Urothelium cell line (cell line): ENCODE measurements around the gene CFAP99.
"Not testable (repeated sequence)": the region's sequence is repeated elsewhere in the genome, so short reads cannot be mapped to it uniquely, and the experiment has no call there.

ENCODE experiments used
- DNase-seq: peaks from one replicate; pipeline ENCODE4 v3.0.0; 2011; ENCODE audit warnings: low spot score, mixed read lengths
- FAIRE-seq: peaks from 2 replicates; lab custom pipeline; 2011; peaks lifted over from hg19 to GRCh38; lab: Jason Lieb, UNC

The CFAP99 gene

DNA sequence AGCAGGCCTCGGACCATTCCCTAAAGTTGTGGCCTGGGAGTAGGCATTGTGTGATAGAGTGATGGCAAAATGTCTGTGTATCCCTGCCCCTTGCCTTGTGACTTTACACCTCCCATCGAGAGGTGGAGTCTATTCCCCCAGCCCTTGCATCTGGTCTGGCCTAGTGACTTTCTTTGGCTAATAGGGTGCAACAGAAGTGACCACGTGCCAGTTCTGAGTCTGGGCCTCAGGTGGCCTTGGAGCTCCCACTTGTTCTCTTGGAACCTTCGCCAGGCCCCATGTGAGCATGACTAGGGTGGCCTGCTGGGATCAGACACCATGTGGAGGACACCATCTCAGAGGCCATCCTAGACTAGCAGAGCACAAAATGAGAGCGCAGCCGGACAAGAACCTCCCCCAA lies 46.3 kb downstream of the CFAP99 start:
- no peak for FAIRE-seq
- DNase-seq = no peak

DNA sequence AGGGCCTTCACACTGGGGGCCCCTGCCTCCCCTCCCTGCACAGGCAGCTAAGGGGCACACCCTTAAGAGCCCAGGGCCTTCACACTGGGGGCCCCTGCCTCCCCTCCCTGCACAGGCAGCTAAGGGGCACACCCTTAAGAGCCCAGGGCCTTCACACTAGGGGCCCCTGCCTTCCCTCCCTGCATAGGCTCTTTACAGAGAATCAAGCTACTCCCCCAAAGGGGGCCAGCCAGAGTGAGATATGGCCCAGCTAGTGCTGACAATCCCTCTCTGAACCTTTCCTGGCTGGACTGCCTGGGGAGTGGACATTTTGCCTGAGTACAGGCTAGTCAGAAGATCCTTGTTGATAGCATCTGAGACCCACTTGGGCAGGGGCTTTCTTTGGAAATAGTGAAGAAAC lies 46.8 kb downstream of the CFAP99 start:
- not testable (repeated sequence) for FAIRE-seq, DNase-seq

DNA sequence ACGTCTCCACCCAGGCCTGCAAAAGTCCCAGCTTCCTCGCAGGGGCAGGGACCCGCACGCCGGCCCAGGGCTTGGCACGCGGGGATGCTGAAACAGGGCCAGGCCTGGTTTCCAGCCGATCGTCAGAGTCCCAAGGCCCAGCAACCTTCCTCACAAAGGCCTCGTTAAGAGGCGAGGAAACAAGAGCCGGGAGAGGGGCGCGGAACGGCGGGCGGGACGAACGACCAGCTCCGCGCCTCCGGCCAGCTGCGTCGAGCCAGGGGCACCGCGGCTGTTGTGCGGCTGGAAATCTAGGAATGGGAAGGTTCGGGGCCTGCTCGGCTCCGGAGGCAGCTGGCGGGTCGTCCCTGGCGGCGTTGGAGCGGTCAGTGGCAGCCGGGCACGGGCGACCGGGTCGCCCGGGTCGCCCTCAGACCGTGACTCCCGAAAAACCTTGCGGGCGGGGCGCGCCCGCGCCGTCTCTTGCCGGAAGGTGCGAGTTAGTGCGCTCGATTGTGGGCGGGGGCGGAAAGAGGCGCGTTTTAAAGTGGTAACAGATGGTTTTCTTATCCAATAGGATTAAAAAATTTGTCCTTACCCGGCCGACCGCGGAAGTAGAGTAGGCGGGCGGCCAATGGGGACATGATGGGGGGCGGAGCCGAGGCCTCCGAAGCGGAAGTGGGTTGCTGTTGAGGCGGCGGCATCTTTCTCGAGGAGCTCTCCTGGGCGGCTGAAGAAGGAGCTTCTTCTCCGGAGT lies 49.9 kb downstream of the CFAP99 start, which contains the start of gene RNF4:
RNF4 (plus strand) TSS at position 651 of the 736 bp plus-strand sequence. CDS start 21,388 bp downstream, outside the sequence.
- DNase-seq (peak; percentile 94), FAIRE-seq (no peak)

DNA sequence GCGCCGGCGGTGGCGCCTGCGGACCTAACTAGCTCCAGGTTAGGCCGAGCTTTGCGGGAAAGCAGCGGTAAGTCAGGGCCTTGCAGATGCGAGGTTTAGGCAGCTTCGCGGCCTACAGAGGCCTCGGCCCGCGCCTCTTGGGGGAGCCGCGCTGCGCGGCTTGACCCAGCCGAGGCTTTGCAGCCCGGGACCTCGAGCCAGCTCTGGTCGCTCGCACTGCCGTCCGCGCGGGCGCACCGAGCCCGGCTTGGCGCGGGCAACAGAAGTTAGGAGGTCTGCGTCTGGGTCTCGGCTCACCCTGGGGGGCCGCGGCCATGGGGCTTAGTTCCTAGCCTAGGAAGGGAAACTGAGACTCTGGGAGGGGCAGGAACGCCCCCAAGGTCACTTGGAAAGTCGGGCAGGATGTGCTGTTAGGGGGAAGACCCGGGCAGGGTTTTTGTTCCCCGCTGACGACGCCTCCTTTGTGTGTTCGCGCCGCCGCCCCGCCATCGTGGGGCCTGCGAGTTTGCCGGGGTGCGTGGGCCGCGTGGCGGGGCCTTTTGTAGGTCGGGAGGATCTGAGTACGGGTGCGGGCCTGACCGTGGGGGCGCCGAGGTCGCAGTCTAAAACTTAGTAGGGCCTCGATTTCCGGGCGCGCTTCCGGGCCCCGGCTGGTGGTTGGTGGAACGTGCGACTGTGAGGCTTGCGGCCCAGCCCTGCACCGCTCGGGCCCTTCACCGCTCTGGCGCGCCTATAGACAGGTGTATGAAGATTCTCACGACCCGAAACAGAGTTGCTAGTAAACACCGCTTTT lies 50.6 kb downstream of the CFAP99 start:
- FAIRE-seq (no peak), DNase-seq (peak; percentile 48)

DNA sequence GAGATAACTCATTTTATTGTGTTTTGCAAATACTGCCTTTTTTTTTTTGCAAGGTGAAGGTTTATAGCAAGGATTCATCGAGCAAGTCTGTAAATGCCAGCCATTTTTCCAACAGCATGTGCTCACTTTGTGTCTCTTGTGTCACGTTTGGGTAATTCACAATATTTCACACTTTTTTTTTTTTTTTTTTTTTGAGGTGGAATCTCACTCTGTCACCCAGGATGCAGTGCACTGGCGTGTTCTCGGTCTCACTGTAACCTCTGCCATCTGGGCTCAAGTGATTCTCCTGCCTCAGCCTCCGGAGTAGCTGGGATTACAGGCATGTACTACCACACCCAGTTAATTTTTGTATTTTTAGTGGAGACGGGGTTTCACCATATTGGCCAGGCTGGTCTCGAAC lies 52.0 kb downstream of the CFAP99 start:
- DNase-seq (no peak), FAIRE-seq (no peak)

DNA sequence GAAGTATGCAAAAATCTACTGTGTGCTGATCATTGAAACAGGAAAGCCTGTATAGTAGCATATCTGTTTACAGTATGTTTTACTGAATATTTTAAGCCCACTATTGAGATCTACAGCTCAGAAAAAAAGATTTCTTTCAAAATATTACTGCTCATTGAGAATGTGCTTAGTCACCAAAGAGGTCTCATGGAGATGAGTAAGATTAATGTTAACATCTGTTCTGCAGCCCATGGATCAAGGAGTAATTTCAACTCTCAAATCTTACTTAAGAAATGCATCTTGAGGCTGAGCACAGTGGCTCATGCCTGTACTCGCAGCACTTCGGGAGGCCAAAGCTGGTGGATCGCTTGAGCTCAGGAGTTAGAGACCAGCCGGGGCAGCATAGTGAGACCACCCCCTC lies 53.4 kb downstream of the CFAP99 start:
- FAIRE-seq = no peak
- DNase-seq = no peak

DNA sequence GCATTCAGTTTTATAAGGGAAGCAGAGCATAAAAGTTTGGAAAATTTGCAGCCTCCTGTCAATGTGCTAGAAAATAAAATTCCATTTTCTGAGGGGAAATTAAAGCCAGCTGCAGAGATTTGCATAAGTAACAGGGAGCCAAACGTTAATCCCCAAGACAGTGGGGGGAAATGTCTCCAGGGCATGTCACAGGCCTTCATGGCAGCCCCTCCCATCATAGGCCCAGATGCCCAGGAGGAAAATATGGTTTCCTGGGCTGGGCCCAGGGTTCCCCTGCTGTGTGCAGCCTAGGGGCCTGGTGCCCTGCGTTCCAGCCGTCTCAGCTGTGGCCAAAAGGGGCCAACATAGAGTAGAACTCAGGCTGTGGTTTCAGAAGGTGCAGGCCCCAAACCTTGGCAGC lies 59.5 kb downstream of the CFAP99 start:
- FAIRE-seq = no peak
- no peak for DNase-seq

DNA sequence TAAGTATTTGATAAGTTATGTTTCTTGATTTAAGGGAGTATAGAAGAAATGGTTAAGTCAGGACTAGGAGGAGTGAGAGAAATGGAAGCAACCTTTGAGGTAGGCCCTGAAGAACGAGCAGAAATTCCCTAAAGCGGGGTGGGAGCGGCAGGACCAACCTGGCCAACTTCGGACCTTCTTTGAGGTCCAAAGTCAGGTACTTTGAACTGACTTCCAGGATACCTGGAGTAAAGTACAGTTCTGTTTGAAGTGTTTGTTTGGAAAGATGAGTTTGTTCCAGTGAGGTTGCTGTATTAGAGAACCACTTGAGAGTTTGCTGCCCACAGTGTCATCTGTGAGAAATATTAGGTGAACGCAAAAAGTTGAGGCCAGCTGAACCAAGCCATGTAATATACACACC lies 61.9 kb downstream of the CFAP99 start:
- DNase-seq (no peak), FAIRE-seq (no peak)

DNA sequence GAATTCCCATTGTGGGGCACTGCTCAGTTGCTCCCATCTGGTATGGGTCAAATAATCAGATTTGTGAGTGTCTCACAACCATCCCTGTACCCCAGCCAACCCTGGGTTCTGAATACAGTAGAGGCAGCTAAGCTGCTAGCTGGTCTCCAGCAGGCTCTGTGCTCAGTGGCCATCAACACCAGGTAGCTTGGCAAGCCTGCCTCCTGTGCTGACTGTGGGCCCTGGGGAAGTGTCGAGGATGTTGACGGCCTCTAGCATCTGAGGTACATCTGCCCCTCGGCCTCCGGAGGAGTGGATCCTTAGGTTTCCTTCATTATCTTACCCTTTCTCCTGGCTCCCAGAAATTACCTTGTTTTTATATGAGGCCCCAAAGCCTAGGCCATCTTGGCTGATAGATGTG lies 63.4 kb downstream of the CFAP99 start:
- FAIRE-seq = no peak
- no peak for DNase-seq

DNA sequence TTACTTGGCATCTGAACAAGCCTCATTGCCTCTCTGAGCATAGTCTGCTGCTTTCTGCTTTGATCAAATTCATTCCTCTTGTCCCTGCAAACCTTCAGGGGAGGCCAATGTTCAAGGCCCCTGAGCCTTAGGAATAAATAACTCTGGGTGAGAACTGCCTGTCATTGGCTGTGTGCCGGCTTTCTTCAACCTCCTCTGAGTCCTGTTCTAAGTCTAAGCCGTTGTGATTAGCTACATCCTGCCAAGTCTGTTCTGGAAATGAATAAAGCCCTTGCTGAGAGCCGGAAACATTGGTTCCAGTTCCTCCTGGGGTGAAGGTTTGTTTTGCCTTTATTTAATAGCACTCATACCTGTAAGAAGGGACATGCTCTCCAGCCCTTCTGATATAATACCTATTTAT lies 63.9 kb downstream of the CFAP99 start:
- DNase-seq (no peak), FAIRE-seq (no peak)

DNA sequence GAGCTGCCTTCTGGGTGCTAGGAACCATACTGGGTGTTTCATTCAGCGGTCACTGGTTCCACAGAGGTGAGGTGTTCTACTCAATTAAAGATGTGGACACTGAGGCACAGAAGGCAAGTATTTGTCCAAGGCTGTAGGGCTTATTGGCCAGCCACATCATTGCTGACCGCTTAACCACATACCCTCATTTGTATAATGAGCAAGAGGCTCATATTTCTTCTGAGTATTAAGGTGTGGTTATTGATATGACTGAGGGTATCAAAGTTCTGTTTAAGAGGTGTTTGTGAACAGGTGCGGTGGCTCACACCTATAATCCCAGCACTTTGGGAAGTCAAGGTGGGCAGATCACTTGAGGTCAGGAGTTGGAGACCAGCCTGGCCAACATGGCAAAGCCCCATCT lies 64.5 kb downstream of the CFAP99 start:
- FAIRE-seq (no peak), DNase-seq (no peak)

DNA sequence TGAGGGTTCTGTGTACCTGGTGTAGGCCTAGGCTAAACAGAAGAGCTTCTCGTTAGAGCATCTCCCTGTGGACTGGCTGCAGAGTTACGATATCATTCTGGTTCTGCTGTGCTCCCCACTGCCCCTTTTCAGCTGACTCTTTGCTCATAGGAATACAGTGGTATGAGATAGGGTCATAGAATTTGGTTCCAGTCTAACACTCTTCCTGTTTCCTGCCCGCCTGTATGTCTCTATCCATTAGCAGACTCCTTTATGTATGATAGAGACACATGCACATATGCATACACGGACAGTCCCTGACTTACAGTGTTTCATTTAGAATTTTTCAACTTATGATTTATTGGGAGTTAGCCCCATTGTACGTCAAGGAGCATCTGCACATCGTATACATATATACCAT lies 65.4 kb downstream of the CFAP99 start:
- DNase-seq = no peak
- no peak for FAIRE-seq

DNA sequence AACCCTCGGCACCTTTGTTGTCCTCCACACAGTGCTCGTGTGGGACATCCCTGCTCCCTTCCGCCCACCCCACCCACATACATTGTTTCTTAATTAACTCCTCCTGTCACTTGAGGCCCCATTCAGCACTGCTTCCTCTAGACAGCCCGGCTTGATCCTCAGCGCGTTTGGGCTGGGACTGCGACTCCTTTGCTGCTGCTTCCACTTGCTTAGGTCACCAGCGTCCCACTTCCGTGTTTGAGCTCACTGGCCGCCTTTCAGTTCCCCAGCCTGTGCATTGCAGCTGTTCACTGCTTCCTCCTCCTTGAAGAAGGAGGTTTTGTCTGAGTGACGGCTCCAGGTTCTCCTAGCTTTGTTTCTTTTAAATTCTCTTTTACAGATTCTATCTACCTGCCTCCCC lies 66.2 kb downstream of the CFAP99 start:
- no peak for FAIRE-seq
- no peak for DNase-seq

DNA sequence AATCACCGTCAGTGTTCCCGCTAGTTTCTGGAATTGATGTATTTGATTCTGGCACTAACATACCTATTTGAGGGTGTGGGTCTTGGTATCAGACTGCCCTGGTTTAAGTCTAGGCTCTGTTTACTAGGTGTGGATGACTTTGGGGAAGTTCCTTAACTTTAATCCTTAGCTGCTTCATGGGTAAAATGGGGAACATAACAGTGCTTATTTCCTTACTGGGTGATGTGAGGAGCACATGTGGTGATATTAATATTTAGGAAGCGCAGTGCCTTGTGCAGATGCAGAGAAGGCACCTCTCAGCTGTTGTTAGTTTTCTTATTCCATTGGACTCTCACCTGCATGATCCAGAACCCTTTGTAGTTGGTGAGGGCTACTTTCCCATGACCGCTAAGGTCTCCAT lies 67.2 kb downstream of the CFAP99 start:
- DNase-seq (no peak), FAIRE-seq (no peak)

DNA sequence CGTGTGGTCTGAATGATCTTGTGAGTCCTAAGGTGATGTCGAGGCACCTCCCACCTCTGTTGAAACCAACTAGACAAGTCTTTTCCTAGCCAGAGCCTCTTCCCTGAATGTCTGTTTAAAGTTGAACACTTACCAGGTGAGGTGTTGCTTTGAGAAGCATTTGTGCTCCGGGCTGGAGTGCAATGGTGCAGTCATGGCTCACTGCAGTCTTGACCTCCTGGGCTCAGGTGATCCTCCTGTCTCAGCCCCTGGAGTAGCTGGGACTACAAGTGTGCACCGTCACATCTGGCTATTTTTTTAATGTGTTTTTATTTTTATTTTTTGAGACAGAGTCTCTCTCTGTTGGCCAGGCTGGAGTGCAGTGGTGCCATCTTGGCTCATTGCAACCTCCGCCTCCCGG lies 68.2 kb downstream of the CFAP99 start:
- no peak for FAIRE-seq
- DNase-seq = no peak

DNA sequence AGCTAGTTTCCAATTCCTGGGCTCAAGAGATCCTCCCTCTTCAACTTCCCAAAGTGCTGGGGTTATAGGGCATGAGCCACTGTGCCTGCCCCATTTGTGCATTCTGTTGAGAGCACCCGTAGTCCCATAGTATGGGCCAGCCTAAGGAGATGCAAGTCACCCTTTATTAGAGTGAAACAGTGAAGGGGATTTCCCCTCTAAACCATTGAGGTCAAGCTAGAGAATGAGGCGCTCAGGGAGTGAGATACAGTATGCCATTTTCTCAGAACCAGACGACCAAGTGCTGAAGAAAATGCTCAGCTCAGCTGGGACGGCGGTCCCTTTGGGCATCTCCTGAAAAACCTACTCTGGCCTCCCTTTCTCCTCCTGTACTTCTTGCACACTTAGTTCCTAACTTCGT lies 68.9 kb downstream of the CFAP99 start:
- no peak for FAIRE-seq
- no peak for DNase-seq

DNA sequence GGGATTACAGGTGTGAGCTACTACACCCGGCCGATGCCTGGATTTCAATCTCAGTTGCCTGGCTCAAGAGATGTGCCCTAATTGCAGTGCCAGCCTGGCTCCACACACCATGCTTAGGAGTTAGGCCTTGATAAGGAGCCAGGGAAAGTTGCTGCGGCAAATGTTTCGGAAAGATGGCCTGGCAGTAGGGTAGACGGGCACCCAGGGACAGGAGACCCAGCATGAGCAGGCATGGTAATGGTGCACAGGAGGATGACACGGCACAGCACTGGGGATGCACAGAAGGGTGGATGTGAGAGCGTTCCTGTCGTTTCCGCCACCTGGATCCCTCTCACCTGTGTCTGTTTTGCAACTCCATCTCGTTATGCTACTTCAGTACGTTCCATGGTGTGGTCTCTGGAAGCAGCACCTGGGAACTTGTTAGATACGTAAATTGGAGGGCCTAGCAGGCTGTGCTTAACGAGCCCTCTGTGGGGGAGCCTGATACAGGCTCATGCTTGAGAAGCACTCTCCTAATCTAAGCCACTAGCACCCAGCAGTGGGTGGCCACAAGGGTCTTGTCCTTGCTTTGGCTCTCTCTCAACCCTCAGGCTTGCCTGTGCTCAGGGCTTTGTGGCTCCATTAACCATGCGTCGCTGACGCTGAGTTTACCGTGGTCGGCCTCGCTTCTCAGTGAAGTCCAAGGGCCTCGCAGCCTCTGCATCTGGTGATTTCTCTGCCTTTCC lies 70.5 kb downstream of the CFAP99 start:
- FAIRE-seq (no peak), DNase-seq (no peak)

DNA sequence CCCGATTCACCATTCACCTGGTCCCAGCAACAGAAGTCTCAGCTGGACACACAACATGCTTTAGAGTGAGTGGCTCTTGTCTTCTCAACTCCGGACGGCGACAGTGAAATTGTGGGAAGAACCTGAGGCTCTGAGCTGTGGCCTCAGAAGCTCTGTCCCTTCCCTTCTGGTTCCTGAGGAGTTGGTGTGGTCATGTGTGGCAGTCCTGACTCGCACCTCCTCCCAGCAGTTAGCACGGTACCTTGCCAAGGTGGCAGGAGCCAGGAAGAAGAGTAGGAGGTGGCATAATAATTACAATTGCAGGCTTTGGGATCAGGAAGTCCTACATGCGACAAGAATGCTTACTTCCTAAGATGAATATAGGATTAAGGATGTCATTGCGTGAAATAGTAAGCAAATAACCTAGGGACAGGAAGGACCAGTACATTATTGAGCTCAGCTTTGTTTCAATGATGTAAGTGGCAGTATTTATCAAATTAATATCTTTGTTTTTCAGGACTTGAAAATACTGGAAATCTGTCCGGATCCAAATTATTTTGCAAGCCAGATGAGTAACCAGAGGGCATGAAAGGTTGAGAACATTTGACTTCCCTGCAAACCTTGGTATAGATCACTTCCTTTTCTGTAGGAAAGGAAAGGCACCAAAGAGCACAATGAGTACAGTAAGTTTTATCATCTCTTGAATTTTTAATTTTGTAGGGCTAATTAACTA lies 71.2 kb downstream of the CFAP99 start:
- no peak for FAIRE-seq
- DNase-seq = no peak

DNA sequence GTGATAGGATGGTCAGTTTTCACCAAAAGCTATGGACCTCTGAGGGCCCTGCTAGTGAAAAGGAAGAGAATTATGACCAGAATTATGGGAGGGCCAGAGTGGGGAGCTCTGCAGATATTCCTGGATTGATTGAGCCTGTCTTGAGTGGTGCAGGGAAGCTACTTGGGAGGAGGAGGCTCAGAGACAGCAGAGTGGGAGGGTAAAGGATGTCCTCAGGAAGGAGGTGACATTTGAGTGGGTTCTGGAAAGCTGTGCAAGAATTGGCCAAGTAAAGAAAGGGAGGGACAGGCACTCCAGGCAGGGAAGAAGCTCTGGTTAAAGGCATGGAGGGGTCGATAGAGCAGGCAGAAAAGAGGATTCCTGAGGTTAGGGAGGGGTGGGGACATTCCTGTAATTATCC lies 74.2 kb downstream of the CFAP99 start:
- DNase-seq (no peak), FAIRE-seq (no peak)

DNA sequence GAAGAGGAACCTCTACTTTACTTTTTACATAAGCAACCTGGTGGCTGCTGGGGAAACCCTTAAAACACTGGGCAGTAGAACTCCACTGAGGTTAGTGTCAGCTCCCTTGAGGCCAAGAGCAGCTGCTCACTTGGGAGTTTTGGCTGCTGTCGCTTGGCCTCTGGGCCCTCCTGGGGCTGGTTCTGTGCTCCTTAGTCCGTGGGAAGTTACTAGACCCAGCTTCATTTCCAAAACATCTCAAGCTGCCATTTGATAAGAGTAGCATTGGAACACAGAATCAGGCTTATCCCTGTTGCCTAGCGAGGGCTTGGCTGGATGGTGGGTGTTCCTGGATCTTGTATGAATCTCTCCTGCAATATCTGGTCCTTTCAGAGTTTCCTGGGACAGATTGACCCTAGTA lies 76.2 kb downstream of the CFAP99 start:
- FAIRE-seq = no peak
- DNase-seq = no peak

DNA sequence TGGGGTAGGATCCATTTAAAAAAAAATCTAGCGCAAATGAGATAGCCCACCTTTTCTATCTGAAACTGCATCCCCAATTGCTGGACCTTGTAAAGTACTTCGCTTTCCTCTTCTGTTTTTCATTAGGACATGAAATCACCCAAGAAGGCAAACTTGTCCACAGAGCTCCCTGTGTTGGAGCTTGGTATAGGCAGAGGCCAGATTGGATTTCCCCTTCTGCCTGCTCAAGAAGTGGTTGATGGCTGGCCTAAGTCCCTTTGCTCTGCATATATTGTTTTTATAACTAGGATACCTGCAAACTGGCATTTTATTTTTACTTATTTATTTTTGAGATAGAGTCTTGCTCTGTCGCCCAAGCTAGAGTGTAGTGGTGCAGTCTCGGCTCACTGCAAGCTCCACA lies 78.6 kb downstream of the CFAP99 start:
- FAIRE-seq = no peak
- no peak for DNase-seq
